GM12878 (cell line): ENCODE data around the gene YIF1B. TPM values are rescaled to one million over a fixed set of nuclear protein-coding genes. Genes with fewer than 3 reads are reported as not detected.

Experiments used
- ATAC-seq: fragments of 200-7000 bp; cut with Tn5 transposase; 3 replicates; pipeline ENCODE4 v1.9.1; 2020; ENCODE audit warnings: mild to moderate bottlenecking, moderate library complexity
- BruUV-seq: library from RNA; stranded (reverse); fragments of 400-500 nt; replicated peaks from 2 replicates; lab custom pipeline; 2021; lab: Mats Ljungman, UMichigan
- CTCF ChIA-PET: fragments of 300-600 bp; sonication (Branson Sonifier 250); formaldehyde crosslinking; extraction: SDS; loops from one replicate; lab custom pipeline; 2021; ENCODE audit warnings: inconsistent platforms; lab: Yijun Ruan, JAX
- POLR2A ChIA-PET: fragments of 350-600 bp; formaldehyde crosslinking; extraction: SDS; loops from one replicate; lab custom pipeline; 2021; ENCODE audit warnings: inconsistent platforms; lab: Charles Lee
- RAD21 ChIA-PET: fragments of 300-600 bp; sonication (Branson Sonifier 250); formaldehyde crosslinking; loops from one replicate; lab custom pipeline; 2023; ENCODE audit warnings: antibody characterized with exemption; ENCODE audit not compliant: unreplicated experiment; lab: Charles Lee
- SMC1A ChIA-PET: fragments of 300-600 bp; sonication (Branson Sonifier 250); formaldehyde crosslinking; loops from one replicate; lab custom pipeline; 2023; ENCODE audit not compliant: unreplicated experiment, uncharacterized antibody; lab: Charles Lee
- DNase-seq: peaks from one replicate; pipeline ENCODE4 v3.0.0-alpha.2; 2011; ENCODE audit warnings: low read depth, low spot score
- FAIRE-seq: peaks from 3 replicates; lab custom pipeline; 2011; peaks lifted over from hg19 to GRCh38; lab: Jason Lieb, UNC
- H2AFZ ChIP-seq: 2 replicates; pipeline ENCODE4 v1.6.0; 2011; ENCODE audit warnings: low read depth, low read length, control low read depth; ENCODE audit not compliant: control insufficient read depth
- H3K27ac ChIP-seq: 2 replicates; pipeline ENCODE4 v1.5.1; 2011; ENCODE audit warnings: control low read depth; ENCODE audit not compliant: control insufficient read depth, insufficient read depth
- H3K27me3 ChIP-seq, 2 experiments: replicated peaks in 1 of 2; 2 replicates each; pipeline versions ENCODE4 v1.6.0 to v1.6.1; 2011; ENCODE audit warnings: low read length in 1 of 2; ENCODE audit not compliant: control insufficient read depth in 2 of 2, insufficient read depth in 2 of 2
- H3K36me3 ChIP-seq, 2 experiments: 2 replicates each; pipeline ENCODE4 v1.5.1; 2011; ENCODE audit warnings: low read length in 1 of 2; ENCODE audit not compliant: control insufficient read depth in 2 of 2, insufficient read depth in 2 of 2
- H3K4me1 ChIP-seq: 2 replicates; pipeline ENCODE4 v1.6.1; 2011; ENCODE audit warnings: mild to moderate bottlenecking, low read length, moderate library complexity, mixed read lengths; ENCODE audit not compliant: control insufficient read depth, insufficient read depth
- H3K4me2 ChIP-seq: 2 replicates; pipeline ENCODE4 v1.6.0; 2011; ENCODE audit warnings: control low read depth; ENCODE audit not compliant: control insufficient read depth, insufficient read depth
- H3K4me3 ChIP-seq: fragments of 200-600 bp; sonication (generic); 2 replicates; pipeline ENCODE4 v1.5.1; 2016
- H3K79me2 ChIP-seq: 2 replicates; pipeline ENCODE4 v1.6.0; 2011; ENCODE audit warnings: low read length; ENCODE audit not compliant: control insufficient read depth, insufficient read depth
- H3K9ac ChIP-seq: 2 replicates; pipeline ENCODE4 v1.8.0; 2011; ENCODE audit warnings: low read length, control low read depth, mixed read lengths; ENCODE audit not compliant: control insufficient read depth, insufficient read depth
- H3K9me3 ChIP-seq: replicated peaks from 3 replicates; pipeline ENCODE4 v1.5.1; 2011; ENCODE audit warnings: mild to moderate bottlenecking, low read length; ENCODE audit not compliant: control insufficient read depth, insufficient read depth
- H4K20me1 ChIP-seq: 2 replicates; pipeline ENCODE4 v1.6.0; 2011; ENCODE audit not compliant: control insufficient read depth, insufficient read depth
- CEBPB ChIP-seq, 2 experiments: fragments of 150-350 bp in 1 of 2; IDR thresholded peaks; 2 replicates each; pipeline ENCODE4 v1.6.1; 2012 to 2014; ENCODE audit warnings: low read depth in 2 of 2, low read length in 2 of 2, borderline replicate concordance in 1 of 2, inconsistent platforms in 1 of 2
- ESRRA ChIP-seq: IDR thresholded peaks from 2 replicates; pipeline ENCODE4 v1.6.1; 2012; ENCODE audit warnings: mild to moderate bottlenecking, low read length, improper control_type of control experiment
- HCFC1 ChIP-seq: fragments of 150-350 bp; IDR thresholded peaks from 2 replicates; pipeline ENCODE4 v1.6.1; 2014; ENCODE audit warnings: low read length
- KAT2A ChIP-seq: conservative IDR thresholded peaks from 2 replicates; pipeline ENCODE4 v1.6.1; 2011; ENCODE audit warnings: low read depth, low read length; ENCODE audit not compliant: control insufficient read depth
- NRF1 ChIP-seq: conservative IDR thresholded peaks from 2 replicates; pipeline ENCODE4 v1.6.1; 2011; ENCODE audit warnings: mild to moderate bottlenecking, low read depth, low read length, improper control_type of control experiment
- RELA ChIP-seq: fragments of 450-650 bp; IDR thresholded peaks from 2 replicates; pipeline ENCODE4 v1.8.0; 2014; ENCODE audit warnings: borderline replicate concordance; ENCODE audit not compliant: partially characterized antibody
- WGBS: methylation state at CpG from one replicate; pipeline ENCODE4 v1.1.6; 2016; ENCODE audit warnings: low lambda C conversion rate; ENCODE audit not compliant: insufficient replicate concordance, insufficient coverage; ENCODE audit errors: missing lambda C conversion rate; 5-methylcytosine and 5-hydroxymethylcytosine counted together
- in situ Hi-C: fragments of 300-500 bp; cut with MboI; formaldehyde crosslinking; loops from 9 replicates; pipeline ENCODE4 v1.14.3; 2018; ENCODE audit warnings: mixed read lengths
- intact Hi-C: fragments of 100-400 bp; cut with micrococcal nuclease; formaldehyde crosslinking; loops from one replicate; pipeline ENCODE4 v1.14.2; 2022; ENCODE audit not compliant: unreplicated experiment
- polyA plus RNA-seq, 11 experiments: library from polyadenylated mRNA; depleted of rRNA in 4 of 11; unstranded in 6 of 11; stranded (reverse) in 5 of 11; fragments of >200 nt; fragmentation: Nextera tagmentation in 4 of 11; fragmentation: Illumina TruSeq in 1 of 11; extraction: Ambion mirVana in 4 of 11; extraction: Trizol in 1 of 11; gene quantifications; 1 replicate in 1 of 11; 2 replicates in 10 of 11; pipeline versions ENCODE4 v1.2.1 to v1.2.3, GENCODE V29; 2011 to 2016; ENCODE audit warnings: inconsistent platforms in 2 of 11, missing spikeins in 2 of 11, low read depth in 1 of 11
- total RNA-seq, 4 experiments: library from RNA; depleted of rRNA in 3 of 4; stranded (reverse); fragments of >200 nt in 3 of 4; fragmentation: Illumina TruSeq in 1 of 4; extraction: Trizol in 1 of 4; gene quantifications; 2 replicates each; pipeline versions ENCODE4 v1.2.1 to v1.2.3, GENCODE V29; 2013 to 2021
- TF ChIP-seq, protein P1 (sequence below): fragments of 450-650 bp; IDR thresholded peaks from 2 replicates; pipeline ENCODE4 v1.6.1; 2017; ENCODE audit warnings: borderline replicate concordance
- TF ChIP-seq, protein P2 (sequence below): IDR thresholded peaks from 2 replicates; pipeline ENCODE4 v1.6.1; 2012; ENCODE audit warnings: improper control_type of control experiment, low read depth, low read length; ENCODE audit not compliant: insufficient replicate concordance
- TF ChIP-seq, protein P3 (sequence below): fragments of 150-350 bp; IDR thresholded peaks from 2 replicates; pipeline ENCODE4 v1.6.1; 2016; ENCODE audit warnings: low read depth, low read length

YIF1B gene
- total and polyA plus RNA-seq, 10 of the 15 experiments (the other 5 are each of a cell fraction or from before 2014, with no cell fraction given) = 1.3 to 106 (median 53.5) TPM

DNA sequence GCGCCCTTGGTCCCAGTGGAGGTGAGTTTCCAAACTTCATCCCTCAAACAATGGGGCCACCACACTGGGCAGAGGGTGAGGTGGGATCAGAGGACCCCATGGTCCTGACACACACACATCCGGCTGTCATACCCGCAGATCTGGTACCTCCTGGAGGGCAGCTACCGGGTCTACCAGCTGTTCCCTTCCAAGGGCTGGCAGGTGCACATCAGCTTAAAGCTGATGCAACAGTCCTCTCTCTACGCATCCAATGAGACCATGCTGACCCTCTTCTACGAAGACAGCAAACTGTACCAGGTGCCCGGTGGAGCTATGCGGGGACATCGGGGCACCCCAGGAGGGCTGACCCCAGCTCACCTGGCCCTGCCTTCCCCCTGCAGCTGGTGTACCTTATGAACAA is 44.6 kb upstream of the YIF1B start:
- ChIA-PET RAD21 (no interaction called here), SMC1A (interaction anchor here (0.6 to 1.0 kb wide), 2 partner anchors 185 to 458 kb away, joined by 3 read pairs; no protein-coding TSS in a partner anchor), POLR2A (no interaction called here)
- no peaks in the 10 kb centered on the region for H3K36me3 ChIP-seq
- in situ Hi-C loops = no loop called here
- H3K27ac ChIP-seq = no peak overlapping the region
- DNase-seq = no peak
- 64% methylated on average over 9 of the region's 9 CpGs for WGBS
- TF ChIP-seq, protein P1, sequence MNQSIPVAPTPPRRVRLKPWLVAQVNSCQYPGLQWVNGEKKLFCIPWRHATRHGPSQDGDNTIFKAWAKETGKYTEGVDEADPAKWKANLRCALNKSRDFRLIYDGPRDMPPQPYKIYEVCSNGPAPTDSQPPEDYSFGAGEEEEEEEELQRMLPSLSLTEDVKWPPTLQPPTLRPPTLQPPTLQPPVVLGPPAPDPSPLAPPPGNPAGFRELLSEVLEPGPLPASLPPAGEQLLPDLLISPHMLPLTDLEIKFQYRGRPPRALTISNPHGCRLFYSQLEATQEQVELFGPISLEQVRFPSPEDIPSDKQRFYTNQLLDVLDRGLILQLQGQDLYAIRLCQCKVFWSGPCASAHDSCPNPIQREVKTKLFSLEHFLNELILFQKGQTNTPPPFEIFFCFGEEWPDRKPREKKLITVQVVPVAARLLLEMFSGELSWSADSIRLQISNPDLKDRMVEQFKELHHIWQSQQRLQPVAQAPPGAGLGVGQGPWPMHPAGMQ = no peak
- no peak for TF ChIP-seq NRF1
- no peak for TF ChIP-seq RELA
- TF ChIP-seq, protein P2, sequence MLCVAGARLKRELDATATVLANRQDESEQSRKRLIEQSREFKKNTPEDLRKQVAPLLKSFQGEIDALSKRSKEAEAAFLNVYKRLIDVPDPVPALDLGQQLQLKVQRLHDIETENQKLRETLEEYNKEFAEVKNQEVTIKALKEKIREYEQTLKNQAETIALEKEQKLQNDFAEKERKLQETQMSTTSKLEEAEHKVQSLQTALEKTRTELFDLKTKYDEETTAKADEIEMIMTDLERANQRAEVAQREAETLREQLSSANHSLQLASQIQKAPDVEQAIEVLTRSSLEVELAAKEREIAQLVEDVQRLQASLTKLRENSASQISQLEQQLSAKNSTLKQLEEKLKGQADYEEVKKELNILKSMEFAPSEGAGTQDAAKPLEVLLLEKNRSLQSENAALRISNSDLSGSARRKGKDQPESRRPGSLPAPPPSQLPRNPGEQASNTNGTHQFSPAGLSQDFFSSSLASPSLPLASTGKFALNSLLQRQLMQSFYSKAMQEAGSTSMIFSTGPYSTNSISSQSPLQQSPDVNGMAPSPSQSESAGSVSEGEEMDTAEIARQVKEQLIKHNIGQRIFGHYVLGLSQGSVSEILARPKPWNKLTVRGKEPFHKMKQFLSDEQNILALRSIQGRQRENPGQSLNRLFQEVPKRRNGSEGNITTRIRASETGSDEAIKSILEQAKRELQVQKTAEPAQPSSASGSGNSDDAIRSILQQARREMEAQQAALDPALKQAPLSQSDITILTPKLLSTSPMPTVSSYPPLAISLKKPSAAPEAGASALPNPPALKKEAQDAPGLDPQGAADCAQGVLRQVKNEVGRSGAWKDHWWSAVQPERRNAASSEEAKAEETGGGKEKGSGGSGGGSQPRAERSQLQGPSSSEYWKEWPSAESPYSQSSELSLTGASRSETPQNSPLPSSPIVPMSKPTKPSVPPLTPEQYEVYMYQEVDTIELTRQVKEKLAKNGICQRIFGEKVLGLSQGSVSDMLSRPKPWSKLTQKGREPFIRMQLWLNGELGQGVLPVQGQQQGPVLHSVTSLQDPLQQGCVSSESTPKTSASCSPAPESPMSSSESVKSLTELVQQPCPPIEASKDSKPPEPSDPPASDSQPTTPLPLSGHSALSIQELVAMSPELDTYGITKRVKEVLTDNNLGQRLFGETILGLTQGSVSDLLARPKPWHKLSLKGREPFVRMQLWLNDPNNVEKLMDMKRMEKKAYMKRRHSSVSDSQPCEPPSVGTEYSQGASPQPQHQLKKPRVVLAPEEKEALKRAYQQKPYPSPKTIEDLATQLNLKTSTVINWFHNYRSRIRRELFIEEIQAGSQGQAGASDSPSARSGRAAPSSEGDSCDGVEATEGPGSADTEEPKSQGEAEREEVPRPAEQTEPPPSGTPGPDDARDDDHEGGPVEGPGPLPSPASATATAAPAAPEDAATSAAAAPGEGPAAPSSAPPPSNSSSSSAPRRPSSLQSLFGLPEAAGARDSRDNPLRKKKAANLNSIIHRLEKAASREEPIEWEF = no peak
- TF ChIP-seq, protein P3, sequence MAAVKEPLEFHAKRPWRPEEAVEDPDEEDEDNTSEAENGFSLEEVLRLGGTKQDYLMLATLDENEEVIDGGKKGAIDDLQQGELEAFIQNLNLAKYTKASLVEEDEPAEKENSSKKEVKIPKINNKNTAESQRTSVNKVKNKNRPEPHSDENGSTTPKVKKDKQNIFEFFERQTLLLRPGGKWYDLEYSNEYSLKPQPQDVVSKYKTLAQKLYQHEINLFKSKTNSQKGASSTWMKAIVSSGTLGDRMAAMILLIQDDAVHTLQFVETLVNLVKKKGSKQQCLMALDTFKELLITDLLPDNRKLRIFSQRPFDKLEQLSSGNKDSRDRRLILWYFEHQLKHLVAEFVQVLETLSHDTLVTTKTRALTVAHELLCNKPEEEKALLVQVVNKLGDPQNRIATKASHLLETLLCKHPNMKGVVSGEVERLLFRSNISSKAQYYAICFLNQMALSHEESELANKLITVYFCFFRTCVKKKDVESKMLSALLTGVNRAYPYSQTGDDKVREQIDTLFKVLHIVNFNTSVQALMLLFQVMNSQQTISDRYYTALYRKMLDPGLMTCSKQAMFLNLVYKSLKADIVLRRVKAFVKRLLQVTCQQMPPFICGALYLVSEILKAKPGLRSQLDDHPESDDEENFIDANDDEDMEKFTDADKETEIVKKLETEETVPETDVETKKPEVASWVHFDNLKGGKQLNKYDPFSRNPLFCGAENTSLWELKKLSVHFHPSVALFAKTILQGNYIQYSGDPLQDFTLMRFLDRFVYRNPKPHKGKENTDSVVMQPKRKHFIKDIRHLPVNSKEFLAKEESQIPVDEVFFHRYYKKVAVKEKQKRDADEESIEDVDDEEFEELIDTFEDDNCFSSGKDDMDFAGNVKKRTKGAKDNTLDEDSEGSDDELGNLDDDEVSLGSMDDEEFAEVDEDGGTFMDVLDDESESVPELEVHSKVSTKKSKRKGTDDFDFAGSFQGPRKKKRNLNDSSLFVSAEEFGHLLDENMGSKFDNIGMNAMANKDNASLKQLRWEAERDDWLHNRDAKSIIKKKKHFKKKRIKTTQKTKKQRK = no peak
- TF ChIP-seq KAT2A = no peak
- no peak for TF ChIP-seq HCFC1
- no peak for TF ChIP-seq CEBPB (IDR thresholded peaks at IDR 0.05; ENCODE audit: borderline replicate concordance in 1 of 2, low read depth in 2 of 2, low read length in 2 of 2)
- no peak for TF ChIP-seq ESRRA
- TF ChIP-seq, all 136 proteins: peak for 0
- no peak for ATAC-seq
- Histone ChIP-seq H3K27me3 (peaks cover 0 to 2% of the 10 kb centered on the region in 2 experiments; a peak in 3 of 4 replicates), H3K9me3 (no peaks in the 10 kb centered on the region), H3K4me2 (no peak overlapping the region), H2AFZ (no peak overlapping the region), H3K4me1 (no peaks in the 10 kb centered on the region; the same call in 1 of the 2 replicates), H4K20me1 (no peaks in the 10 kb centered on the region), H3K4me3 (no peak overlapping the region), H3K79me2 (no peaks in the 10 kb centered on the region), H3K9ac (no peak overlapping the region)
- no peak for FAIRE-seq
- no TSS peak for BruUV-seq
- intact Hi-C loops = no loop called here
- CTCF ChIA-PET = interaction anchor here (0.7 kb wide), 1 partner anchor 14 kb away, joined by 3 read pairs; no protein-coding TSS in a partner anchor
